Astrocyte (in vitro differentiated cells and primary cell): Measurements from ENCODE around the gene ARF5.

Experiments
- CTCF ChIP-seq: IDR thresholded peaks from 2 replicates; pipeline ENCODE4 v1.5.1; 2011; ENCODE audit warnings: low read depth, mild to moderate bottlenecking, inconsistent platforms, low read length, moderate library complexity; ENCODE audit not compliant: insufficient read depth
- EZH2 ChIP-seq: IDR thresholded peaks from 2 replicates; pipeline ENCODE4 v1.6.1; 2012; ENCODE audit warnings: mild to moderate bottlenecking, low read length, inconsistent platforms; ENCODE audit not compliant: insufficient read depth

GRCh38 chr7:127581716-127582115 is 6.5 kb upstream of the ARF5 start:
- TF ChIP-seq CTCF (no peak), EZH2 (no peak)
